Left colon (tissue), 2 donors: ENCODE measurements around the gene KRTAP9-8. TPM values are rescaled to one million over a fixed set of nuclear protein-coding genes. Genes with fewer than 3 reads are reported as not detected.

Experiments used
- total RNA-seq, 2 donors: library from RNA; stranded (reverse); fragmentation: NEBNext Ultra II Directional; extraction: Animal tissue kit (Norgen Biotek cat#: 25700); gene quantifications; one replicate each; pipeline ENCODE4 v1.2.1, GENCODE V29; 2021
- donor health status: DM: no; HTN: no; CAD: no.
- donor health status: DM: yes; HTN: yes; CAD: no.

The KRTAP9-8 gene
- total RNA-seq, 2 donors from 2014 or later: not detected

Other genes with a start within 250 kb of the KRTAP9-8 start
- not detected for gene KRTAP3-3, start 243.8 kb upstream of the KRTAP9-8 start, total RNA-seq
- gene KRTAP3-2, start 238.1 kb upstream of the KRTAP9-8 start, total RNA-seq: not detected
- not detected for gene KRTAP3-1, start 228.9 kb upstream of the KRTAP9-8 start, total RNA-seq
- gene KRTAP1-5, start 210.8 kb upstream of the KRTAP9-8 start, total RNA-seq: not detected
- not detected for gene KRTAP1-4, start 207.8 kb upstream of the KRTAP9-8 start, total RNA-seq
- not detected for gene KRTAP1-3, start 203.1 kb upstream of the KRTAP9-8 start, total RNA-seq
- gene KRTAP1-1, start 196.5 kb upstream of the KRTAP9-8 start, total RNA-seq: not detected
- not detected for gene KRTAP2-1, start 190.7 kb upstream of the KRTAP9-8 start, total RNA-seq
- not detected for gene KRTAP2-2, start 182.8 kb upstream of the KRTAP9-8 start, total RNA-seq
- not detected for gene KRTAP2-3, start 177.9 kb upstream of the KRTAP9-8 start, total RNA-seq
- not detected for gene KRTAP2-4, start 172.1 kb upstream of the KRTAP9-8 start, total RNA-seq
- gene KRTAP4-7, start 153.8 kb upstream of the KRTAP9-8 start, total RNA-seq: not detected
- not detected for gene KRTAP4-8, start 139.9 kb upstream of the KRTAP9-8 start, total RNA-seq
- not detected for gene KRTAP4-16, start 135.8 kb upstream of the KRTAP9-8 start, total RNA-seq
- not detected for gene KRTAP4-9, start 132.6 kb upstream of the KRTAP9-8 start, total RNA-seq
- not detected for gene KRTAP4-11, start 119.6 kb upstream of the KRTAP9-8 start, total RNA-seq
- not detected for gene KRTAP4-12, start 113.8 kb upstream of the KRTAP9-8 start, total RNA-seq
- not detected for gene KRTAP4-6, start 97.5 kb upstream of the KRTAP9-8 start, total RNA-seq
- gene KRTAP4-5, start 88.2 kb upstream of the KRTAP9-8 start, total RNA-seq: not detected
- not detected for gene KRTAP4-4, start 77.3 kb upstream of the KRTAP9-8 start, total RNA-seq
- not detected for gene KRTAP4-3, start 69.8 kb upstream of the KRTAP9-8 start, total RNA-seq
- not detected for gene KRTAP4-2, start 59.8 kb upstream of the KRTAP9-8 start, total RNA-seq
- under 1 TPM in 1 of 2 donors, not detected in 1; 0.34 TPM for gene KRTAP4-1, start 53.1 kb upstream of the KRTAP9-8 start, total RNA-seq
- gene KRTAP9-1, start 48.1 kb upstream of the KRTAP9-8 start, total RNA-seq: not detected
- not detected for gene KRTAP9-2, start 11.4 kb upstream of the KRTAP9-8 start, total RNA-seq
- not detected for gene KRTAP9-3, start 5.5 kb upstream of the KRTAP9-8 start, total RNA-seq
- not detected for gene KRTAP9-4, start 11.7 kb downstream of the KRTAP9-8 start, total RNA-seq
- gene KRTAP9-9, start 17.4 kb downstream of the KRTAP9-8 start, total RNA-seq: not detected
- not detected for gene KRTAP9-6, start 27.4 kb downstream of the KRTAP9-8 start, total RNA-seq
- not detected for gene KRTAP9-7, start 37.7 kb downstream of the KRTAP9-8 start, total RNA-seq
- not detected for gene KRTAP29-1, start 64.9 kb downstream of the KRTAP9-8 start, total RNA-seq
- gene KRTAP16-1, start 71.3 kb downstream of the KRTAP9-8 start, total RNA-seq: not detected
- not detected for gene KRTAP17-1, start 77.7 kb downstream of the KRTAP9-8 start, total RNA-seq
- not detected for gene KRT33A, start 112.8 kb downstream of the KRTAP9-8 start, total RNA-seq
- gene KRT33B, start 131.8 kb downstream of the KRTAP9-8 start, total RNA-seq: not detected
- under 1 TPM in 1 of 2 donors, not detected in 1; 0.20 TPM for gene KRT34, start 144.3 kb downstream of the KRTAP9-8 start, total RNA-seq
- not detected for gene KRT31, start 159.6 kb downstream of the KRTAP9-8 start, total RNA-seq
- gene KRT37, start 186.6 kb downstream of the KRTAP9-8 start, total RNA-seq: not detected
- gene KRT38, start 203.0 kb downstream of the KRTAP9-8 start, total RNA-seq: not detected
- not detected for gene KRT32, start 229.4 kb downstream of the KRTAP9-8 start, total RNA-seq
- gene KRT35, start 243.2 kb downstream of the KRTAP9-8 start, total RNA-seq: not detected